GM23338 (cell line): Measurements from ENCODE around the gene ARHGEF3.

Experiments used
- CREB1 ChIP-seq: fragments of 250-450 bp; sonication (Bioruptor Pico); IDR thresholded peaks from 2 replicates; pipeline ENCODE4 v1.5.0; 2020; ENCODE audit warnings: low read depth, mild to moderate bottlenecking, moderate library complexity
- EZH2phosphoT487 ChIP-seq: fragments of 200-600 bp; sonication (generic); IDR thresholded peaks from one replicate; pipeline ENCODE4 v1.8.1; 2018; ENCODE audit warnings: antibody characterized with exemption; ENCODE audit not compliant: unreplicated experiment
- TF ChIP-seq, protein P1 (sequence below), 2 experiments: fragments of 200-600 bp in 1 of 2; sonication (generic) in 1 of 2; conservative IDR thresholded peaks; 2 replicates each; pipeline versions ENCODE4 v1.5.1 to v1.6.1; 2016 to 2017; ENCODE audit warnings: antibody characterized with exemption in 2 of 2, low read depth in 2 of 2, mild to moderate bottlenecking in 2 of 2, moderate library complexity in 1 of 2

DNA sequence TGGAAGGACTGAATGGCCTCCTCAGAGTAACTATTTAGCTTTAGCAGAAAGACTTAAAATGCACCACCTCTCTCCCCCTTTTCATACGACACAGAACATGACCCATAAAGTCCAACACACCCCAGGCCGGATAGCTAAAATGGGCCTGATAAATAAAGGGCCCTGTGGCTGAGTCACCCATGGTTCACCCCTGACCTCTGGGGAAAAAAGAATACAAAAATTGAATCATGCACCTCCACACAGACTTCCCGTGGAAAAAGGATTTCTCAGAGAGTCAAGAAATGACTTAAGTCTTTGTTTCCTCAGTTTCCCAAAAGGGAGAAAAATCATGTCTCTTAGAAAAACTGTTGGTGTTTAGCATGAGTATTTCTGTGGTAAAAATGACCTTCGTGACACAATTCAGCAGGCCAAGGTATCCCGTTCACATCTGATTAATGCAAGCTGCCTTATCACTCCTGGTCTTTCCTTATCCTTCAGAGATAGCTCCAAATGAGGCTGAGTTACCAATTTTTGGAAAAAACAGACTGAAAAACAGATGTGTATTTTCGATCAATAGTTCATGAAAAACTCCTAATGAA is 34.0 kb upstream of the ARHGEF3 start:
- TF ChIP-seq, protein P1, sequence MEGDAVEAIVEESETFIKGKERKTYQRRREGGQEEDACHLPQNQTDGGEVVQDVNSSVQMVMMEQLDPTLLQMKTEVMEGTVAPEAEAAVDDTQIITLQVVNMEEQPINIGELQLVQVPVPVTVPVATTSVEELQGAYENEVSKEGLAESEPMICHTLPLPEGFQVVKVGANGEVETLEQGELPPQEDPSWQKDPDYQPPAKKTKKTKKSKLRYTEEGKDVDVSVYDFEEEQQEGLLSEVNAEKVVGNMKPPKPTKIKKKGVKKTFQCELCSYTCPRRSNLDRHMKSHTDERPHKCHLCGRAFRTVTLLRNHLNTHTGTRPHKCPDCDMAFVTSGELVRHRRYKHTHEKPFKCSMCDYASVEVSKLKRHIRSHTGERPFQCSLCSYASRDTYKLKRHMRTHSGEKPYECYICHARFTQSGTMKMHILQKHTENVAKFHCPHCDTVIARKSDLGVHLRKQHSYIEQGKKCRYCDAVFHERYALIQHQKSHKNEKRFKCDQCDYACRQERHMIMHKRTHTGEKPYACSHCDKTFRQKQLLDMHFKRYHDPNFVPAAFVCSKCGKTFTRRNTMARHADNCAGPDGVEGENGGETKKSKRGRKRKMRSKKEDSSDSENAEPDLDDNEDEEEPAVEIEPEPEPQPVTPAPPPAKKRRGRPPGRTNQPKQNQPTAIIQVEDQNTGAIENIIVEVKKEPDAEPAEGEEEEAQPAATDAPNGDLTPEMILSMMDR (conservative IDR thresholded peaks at IDR 0.05; ENCODE audit: low read depth in 2 of 2): no peak
- TF ChIP-seq EZH2phosphoT487 (no peak), CREB1 (CRISPR knock-in tag) (no peak)
